H1 (cell line): ENCODE data around the gene MCF2L2. TPM values are rescaled to one million over a fixed set of nuclear protein-coding genes. Genes with fewer than 3 reads are reported as not detected.

Source experiments
- CTCF ChIA-PET: fragments of 300-600 bp; sonication (Branson Sonifier 250); formaldehyde crosslinking; loops from one replicate; lab custom pipeline; 2021; ENCODE audit not compliant: partially characterized antibody; lab: Charles Lee
- POLR2A ChIA-PET: fragments of 300-600 bp; sonication (Branson Sonifier 250); formaldehyde crosslinking; loops from one replicate; lab custom pipeline; 2021; ENCODE audit warnings: inconsistent platforms; ENCODE audit not compliant: partially characterized antibody; lab: Charles Lee
- DNase-seq, 2 experiments: peaks; one replicate each; pipeline versions ENCODE4 v3.0.0 to v3.0.0-alpha.2; 2010 to 2022; ENCODE audit warnings: low spot score in 2 of 2, low read depth in 1 of 2, mixed read lengths in 1 of 2
- FAIRE-seq: peaks from 2 replicates; lab custom pipeline; 2011; peaks lifted over from hg19 to GRCh38; lab: Jason Lieb, UNC
- H2AFZ ChIP-seq: 2 replicates; pipeline ENCODE4 v1.8.1; 2012; ENCODE audit warnings: low read length, inconsistent platforms
- H2AK5ac ChIP-seq: 2 replicates; pipeline ENCODE4 v1.6.1; 2013; ENCODE audit warnings: low read depth, low read length
- H2BK120ac ChIP-seq: replicated peaks from 2 replicates; pipeline ENCODE3; 2013; ENCODE audit warnings: low read depth, low read length, inconsistent platforms
- H2BK12ac ChIP-seq: 2 replicates; pipeline ENCODE4 v1.6.1; 2013; ENCODE audit warnings: low read depth, low read length
- H2BK15ac ChIP-seq: 2 replicates; pipeline ENCODE4 v1.6.1; 2013; ENCODE audit warnings: low read length
- H2BK20ac ChIP-seq: 2 replicates; pipeline ENCODE4 v1.6.1; 2013; ENCODE audit warnings: low read length
- H2BK5ac ChIP-seq: 2 replicates; pipeline ENCODE4 v1.6.1; 2013; ENCODE audit warnings: low read depth, low read length
- H3K14ac ChIP-seq: 2 replicates; pipeline ENCODE4 v1.6.1; 2013; ENCODE audit warnings: inconsistent platforms; ENCODE audit not compliant: insufficient read length
- H3K18ac ChIP-seq: 2 replicates; pipeline ENCODE4 v1.6.1; 2013; ENCODE audit warnings: low read length; ENCODE audit errors: extremely low read depth
- H3K23ac ChIP-seq: 2 replicates; pipeline ENCODE4 v1.6.1; 2013; ENCODE audit warnings: inconsistent platforms; ENCODE audit not compliant: insufficient read length
- H3K23me2 ChIP-seq: 2 replicates; pipeline ENCODE4 v1.6.1; 2013; ENCODE audit warnings: low read depth, low read length
- H3K27ac ChIP-seq: 2 replicates; pipeline ENCODE4 v1.6.1; 2011; ENCODE audit warnings: low read depth, low read length, inconsistent platforms
- H3K27me3 ChIP-seq, 4 experiments: replicated peaks in 1 of 4; 1 replicate in 1 of 4; 2 replicates in 3 of 4; pipeline versions ENCODE4 v1.6.1 to v1.8.1; 2011 to 2013; ENCODE audit warnings: low read length in 3 of 4, mild to moderate bottlenecking in 3 of 4, inconsistent platforms in 2 of 4, mixed read lengths in 2 of 4, moderate library complexity in 1 of 4; ENCODE audit not compliant: control insufficient read depth in 3 of 4, insufficient read depth in 3 of 4; ENCODE audit errors: extremely low read depth in 1 of 4
- H3K36me3 ChIP-seq, 4 experiments: 2 replicates each; pipeline versions ENCODE4 v1.6.1 to v1.8.1; 2011 to 2013; ENCODE audit warnings: mild to moderate bottlenecking in 4 of 4, low read length in 3 of 4, moderate library complexity in 2 of 4, control low read depth in 1 of 4, inconsistent platforms in 1 of 4; ENCODE audit not compliant: insufficient read depth in 4 of 4, control insufficient read depth in 2 of 4
- H3K4ac ChIP-seq: replicated peaks from 2 replicates; pipeline ENCODE3; 2013; ENCODE audit warnings: low read length, low read depth, mixed read lengths, inconsistent platforms; ENCODE audit not compliant: insufficient read length
- H3K4me1 ChIP-seq, 4 experiments: replicated peaks in 1 of 4; 1 replicate in 1 of 4; 2 replicates in 3 of 4; pipeline versions ENCODE4 v1.6.1 to v1.8.1; 2011 to 2013; ENCODE audit warnings: low read length in 3 of 4, inconsistent platforms in 2 of 4, mixed read lengths in 1 of 4; ENCODE audit not compliant: insufficient read depth in 4 of 4, control insufficient read depth in 3 of 4
- H3K4me2 ChIP-seq, 2 experiments: 2 replicates each; pipeline versions ENCODE4 v1.6.1 to v1.8.1; 2011 to 2013; ENCODE audit warnings: low read depth in 2 of 2, low read length in 2 of 2, control low read depth in 1 of 2, inconsistent platforms in 1 of 2, mild to moderate bottlenecking in 1 of 2; ENCODE audit not compliant: insufficient read depth in 1 of 2
- H3K4me3 ChIP-seq, 4 experiments: fragments of 200-600, 300-600 bp in 1 of 4; sonication (generic), shearing (Covaris generic), sonication (Bioruptor Twin) in 1 of 4; 2 replicates each; pipeline versions ENCODE4 v1.5.1 to v1.8.1; 2011 to 2016; ENCODE audit warnings: low read length in 4 of 4, low read depth in 3 of 4, control low read depth in 2 of 4, inconsistent platforms in 2 of 4, mild to moderate bottlenecking in 2 of 4, mixed read lengths in 1 of 4, moderate library complexity in 1 of 4; ENCODE audit not compliant: insufficient read depth in 2 of 4; ENCODE audit errors: extremely low read depth in 1 of 4
- H3K56ac ChIP-seq: replicated peaks from 2 replicates; pipeline ENCODE3; 2013; ENCODE audit warnings: low read depth, mild to moderate bottlenecking, mixed read lengths, low read length, inconsistent platforms; ENCODE audit not compliant: insufficient read length
- H3K79me1 ChIP-seq: 2 replicates; pipeline ENCODE4 v1.6.1; 2013; ENCODE audit warnings: low read depth, low read length, control low read depth
- H3K79me2 ChIP-seq, 2 experiments: 2 replicates each; pipeline versions ENCODE4 v1.6.1 to v1.8.1; 2012 to 2013; ENCODE audit warnings: low read length in 2 of 2, mild to moderate bottlenecking in 2 of 2, inconsistent platforms in 1 of 2; ENCODE audit not compliant: insufficient read depth in 2 of 2, control insufficient read depth in 1 of 2
- H3K9ac ChIP-seq, 4 experiments: replicated peaks in 1 of 4; 1 replicate in 1 of 4; 2 replicates in 3 of 4; pipeline versions ENCODE4 v1.6.1 to v1.8.1; 2011 to 2013; ENCODE audit warnings: low read depth in 3 of 4, low read length in 3 of 4, control low read depth in 2 of 4, mild to moderate bottlenecking in 2 of 4, moderate library complexity in 2 of 4, inconsistent platforms in 1 of 4; ENCODE audit errors: extremely low read depth in 1 of 4
- H3K9me3 ChIP-seq, 2 experiments: 2 replicates each; pipeline versions ENCODE4 v1.6.1 to v1.8.1; 2012 to 2013; ENCODE audit warnings: mild to moderate bottlenecking in 2 of 2, moderate library complexity in 2 of 2, control low read depth in 1 of 2, inconsistent platforms in 1 of 2, low read depth in 1 of 2, low read length in 1 of 2, mixed read lengths in 1 of 2; ENCODE audit not compliant: insufficient read depth in 2 of 2
- H4K20me1 ChIP-seq, 2 experiments: replicated peaks in 1 of 2; 2 replicates each; pipeline versions ENCODE3 to v1.8.1; 2011 to 2013; ENCODE audit warnings: inconsistent platforms in 2 of 2, low read length in 2 of 2, mild to moderate bottlenecking in 1 of 2; ENCODE audit not compliant: insufficient read depth in 2 of 2, control insufficient read depth in 1 of 2
- H4K5ac ChIP-seq: 2 replicates; pipeline ENCODE4 v1.6.1; 2013; ENCODE audit warnings: low read length, low read depth, mixed read lengths, inconsistent platforms; ENCODE audit not compliant: insufficient read length
- H4K8ac ChIP-seq: 2 replicates; pipeline ENCODE4 v1.8.0; 2013; ENCODE audit warnings: mild to moderate bottlenecking, moderate library complexity, low read length, inconsistent platforms; ENCODE audit not compliant: insufficient read depth; ENCODE audit errors: extremely low read depth
- H4K91ac ChIP-seq: replicated peaks from 2 replicates; pipeline ENCODE3; 2013; ENCODE audit warnings: low read length, mixed read lengths, inconsistent platforms; ENCODE audit not compliant: insufficient read length
- BCL11A ChIP-seq, 2 experiments: IDR thresholded peaks; one replicate each; pipeline ENCODE4 v1.6.1; 2011; ENCODE audit warnings: low read depth in 2 of 2, low read length in 2 of 2, mild to moderate bottlenecking in 2 of 2
- CEBPB ChIP-seq: IDR thresholded peaks from 2 replicates; pipeline ENCODE4 v1.6.1; 2012; ENCODE audit warnings: low read depth, low read length
- HDAC6 ChIP-seq: IDR thresholded peaks from one replicate; pipeline ENCODE4 v1.7.1; 2012; ENCODE audit warnings: low read depth, mild to moderate bottlenecking, inconsistent platforms, low read length, moderate library complexity
- TBP ChIP-seq: IDR thresholded peaks from 2 replicates; pipeline ENCODE4 v1.6.1; 2011; ENCODE audit warnings: low read depth, low read length, improper control_type of control experiment
- WGBS, 2 experiments: shearing (Covaris generic) in 1 of 2; methylation state at CpG; one replicate each; pipeline versions ENCODE4 v1.1.6 to v1.1.7; 2013 to 2015; ENCODE audit warnings: low lambda C conversion rate in 2 of 2, mixed read lengths in 2 of 2, inconsistent platforms in 1 of 2, low coverage in 1 of 2, missing lambda C conversion rate in 1 of 2; ENCODE audit not compliant: insufficient replicate concordance in 2 of 2, insufficient coverage in 1 of 2, insufficient read length in 1 of 2; ENCODE audit errors: extremely low coverage in 1 of 2, missing lambda C conversion rate in 1 of 2; 5-methylcytosine and 5-hydroxymethylcytosine counted together
- polyA plus RNA-seq, 7 experiments: library from polyadenylated mRNA; depleted of rRNA in 3 of 7; stranded (reverse) in 5 of 7; unstranded in 2 of 7; fragments of >200 nt in 5 of 7; fragments of 200-250 nt in 2 of 7; gene quantifications; 1 replicate in 5 of 7; 2 replicates in 1 of 7; 4 replicates in 1 of 7; pipeline versions ENCODE4 v1.2.1 to v1.2.3, GENCODE V29; 2011 to 2013; ENCODE audit warnings: missing spikeins in 2 of 7, mixed read lengths in 2 of 7
- total RNA-seq: library from RNA; stranded (reverse); fragmentation: NEBNext Ultra II Directional; extraction: Animal tissue kit (Norgen Biotek cat#: 25700); gene quantifications from 2 replicates; pipeline ENCODE4 v1.2.1, GENCODE V29; 2021

Gene MCF2L2
- total and polyA plus RNA-seq, 2 of the 8 experiments (the other 6 are each of a cell fraction or from before 2014, with no cell fraction given), result 4.1 to 13.7 TPM

GRCh38 chr3:183437666-183438564 is 9.5 kb upstream of the MCF2L2 start:
- Histone ChIP-seq H3K14ac (no peak overlapping the region), H3K9ac (no peak overlapping the region), H4K5ac (no peak overlapping the region), H2BK12ac (peak overlapping the region; percentile 19; the same call in 1 of the 2 replicates), H3K23ac (no peak overlapping the region), H4K91ac (peak overlapping the region; percentile 66), H3K27ac (no peak overlapping the region), H3K27me3 (no peaks in the 10 kb centered on the region; a peak in 1 of 7 replicates), H4K8ac (no peak overlapping the region), H2AFZ (no peak overlapping the region), H3K56ac (no peak overlapping the region), H2BK5ac (no peak overlapping the region; the same call in 1 of the 2 replicates), H3K36me3 (no peaks in the 10 kb centered on the region), H3K79me1 (no peaks in the 10 kb centered on the region), H3K4ac (peak overlapping the region; percentile 89), H3K4me1 (peaks cover 7 to 26% (median 20%) of the 10 kb centered on the region in 4 experiments; a peak in 6 of 7 replicates), H3K9me3 (no peaks in the 10 kb centered on the region), H3K23me2 (peaks cover 2% of the 10 kb centered on the region; the same call in 1 of the 2 replicates), H2BK15ac (0 out of 2 replicates have a peak overlapping the region, but pooled peaks have one; percentile 22), H3K18ac (no peak overlapping the region), H2BK120ac (no peak overlapping the region), H3K4me2 (no peak overlapping the region), H4K20me1 (no peaks in the 10 kb centered on the region), H3K4me3 (no peak overlapping the region), H2AK5ac (no peak overlapping the region), H2BK20ac (peak overlapping the region; percentile 38; the same call in 1 of the 2 replicates), H3K79me2 (no peaks in the 10 kb centered on the region)
- no peak for FAIRE-seq
- WGBS, 2 experiments, result 89% methylated on average over 6 of the region's 6 CpGs; no CpG with 5 or more reads in 1 of the 2 experiments
- CTCF ChIA-PET, result interaction anchor here (0.9 kb wide), 1 partner anchor 44 kb away, joined by 3 read pairs; no protein-coding TSS in a partner anchor
- TF ChIP-seq CEBPB, result no peak
- no peak for TF ChIP-seq TBP
- no peak for TF ChIP-seq HDAC6
- no peak for TF ChIP-seq BCL11A (IDR thresholded peaks at IDR 0.05; ENCODE audit: low read depth in 2 of 2, low read length in 2 of 2)
- POLR2A ChIA-PET, result interaction anchor here (1.8 to 3.6 kb wide), 2 partner anchors 10 kb away, joined by 7 to 11 read pairs; partner anchors contain the start of gene MCF2L2
- no peak for DNase-seq
